Measurements from ENCODE around the gene RNF5.
A peak's percentile ranks its signal among the peaks of the same experiment; 100 is the strongest.
"Not testable (repeated sequence)": the region's sequence is repeated elsewhere in the genome, so short reads cannot be mapped to it uniquely, and the experiment has no call there.

Gene RNF5

DNA sequence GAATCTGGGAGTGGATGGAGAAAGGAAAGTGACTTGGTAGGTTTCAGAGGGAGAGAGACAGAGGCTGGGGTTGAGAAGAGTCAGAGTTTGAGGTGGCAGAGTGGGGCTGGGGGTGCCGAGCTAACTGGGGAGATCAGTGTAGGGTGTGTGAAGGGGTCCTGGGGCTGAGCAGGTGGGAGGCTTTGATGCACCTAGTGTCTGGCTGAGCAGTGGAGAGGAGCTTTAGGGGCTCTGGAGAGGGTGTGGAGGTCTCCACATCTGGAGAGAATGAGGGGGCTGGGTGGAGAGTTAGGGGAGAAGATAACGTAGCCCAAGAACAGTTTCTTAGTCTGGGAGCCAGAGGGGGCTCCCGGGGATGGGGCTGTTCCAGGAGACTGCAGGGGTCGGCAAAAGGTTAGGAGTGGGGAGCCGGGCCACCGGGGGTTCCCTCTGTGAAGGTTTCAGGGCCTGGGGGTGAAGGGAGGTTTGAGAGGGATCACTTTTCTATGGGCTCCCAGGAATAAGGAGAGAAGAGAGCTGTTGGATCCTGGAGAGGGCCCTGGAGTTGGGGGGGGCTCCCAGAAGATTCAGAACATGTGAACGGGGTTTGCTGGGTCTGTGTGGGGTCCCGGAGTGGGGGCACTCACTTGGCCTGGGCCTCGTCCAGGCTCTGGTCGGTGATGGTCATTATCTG lies 11.0 kb downstream of the RNF5 start:
- DNase-seq (ENCODE audit: low read depth in 2 of 2): no peak

DNA sequence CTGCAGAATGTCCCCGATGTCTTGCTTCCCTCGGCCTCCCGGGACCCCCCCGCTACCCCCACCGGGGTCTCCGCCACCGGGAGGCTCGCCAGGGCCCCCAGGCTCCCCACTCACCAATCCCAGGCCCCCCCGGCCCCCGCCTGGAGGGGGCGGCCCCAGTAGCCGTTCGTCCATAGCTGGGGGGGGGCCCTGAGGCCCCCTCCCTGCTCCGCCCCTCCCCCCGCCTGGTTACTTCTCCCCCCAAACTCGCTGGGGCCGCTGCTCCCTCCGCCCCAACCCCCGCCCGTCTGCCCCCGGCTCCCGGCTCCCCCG lies 11.5 kb downstream of the RNF5 start:
- no peak for DNase-seq (ENCODE audit: low read depth in 2 of 2)

DNA sequence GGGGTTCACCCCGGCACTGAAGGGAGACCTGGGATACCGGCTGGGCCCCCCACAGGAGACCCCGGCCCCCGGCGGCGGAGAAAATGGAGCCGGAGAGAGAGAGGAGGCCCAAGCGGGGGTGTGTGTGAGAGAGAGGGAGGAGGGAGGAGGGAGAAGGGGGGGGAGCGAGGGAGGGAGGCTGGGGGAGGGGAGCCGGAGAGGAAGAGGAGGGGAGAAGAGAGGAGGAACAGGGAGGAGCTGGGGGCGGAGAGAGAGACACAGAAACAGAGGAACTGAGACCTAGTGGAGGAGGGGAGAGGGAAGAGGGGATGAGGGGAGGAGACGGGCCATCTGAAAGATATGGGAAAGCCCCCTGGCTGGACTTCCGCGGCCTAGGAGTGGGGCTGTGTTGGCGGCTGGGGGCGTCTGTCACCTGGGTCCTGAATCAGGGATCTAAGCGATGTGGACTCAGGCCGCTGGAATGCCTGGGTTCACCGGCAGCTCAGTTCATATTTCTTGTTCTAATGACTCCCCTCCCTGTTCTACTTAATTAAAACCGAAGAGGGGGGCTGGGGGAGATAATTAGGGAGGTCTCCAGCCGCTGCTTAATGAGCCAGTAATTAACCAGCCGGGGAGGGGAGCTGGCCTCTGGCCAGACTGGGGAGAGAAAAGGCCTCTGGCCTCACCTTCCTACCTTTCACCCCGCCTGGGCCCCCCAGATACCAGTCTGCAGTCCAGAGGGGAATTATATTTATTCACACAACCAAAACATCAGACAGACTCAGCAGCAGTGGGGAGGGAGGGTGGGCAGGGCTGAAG lies 12.0 kb downstream of the RNF5 start, which contains the start of gene PBX2:
Gene PBX2 (minus strand): TSS at position 149 of the 798 bp plus-strand sequence. CDS start 287 bp downstream, outside the sequence.
- peak; percentile 83 to 84 for DNase-seq (ENCODE audit: low read depth in 2 of 2)

DNA sequence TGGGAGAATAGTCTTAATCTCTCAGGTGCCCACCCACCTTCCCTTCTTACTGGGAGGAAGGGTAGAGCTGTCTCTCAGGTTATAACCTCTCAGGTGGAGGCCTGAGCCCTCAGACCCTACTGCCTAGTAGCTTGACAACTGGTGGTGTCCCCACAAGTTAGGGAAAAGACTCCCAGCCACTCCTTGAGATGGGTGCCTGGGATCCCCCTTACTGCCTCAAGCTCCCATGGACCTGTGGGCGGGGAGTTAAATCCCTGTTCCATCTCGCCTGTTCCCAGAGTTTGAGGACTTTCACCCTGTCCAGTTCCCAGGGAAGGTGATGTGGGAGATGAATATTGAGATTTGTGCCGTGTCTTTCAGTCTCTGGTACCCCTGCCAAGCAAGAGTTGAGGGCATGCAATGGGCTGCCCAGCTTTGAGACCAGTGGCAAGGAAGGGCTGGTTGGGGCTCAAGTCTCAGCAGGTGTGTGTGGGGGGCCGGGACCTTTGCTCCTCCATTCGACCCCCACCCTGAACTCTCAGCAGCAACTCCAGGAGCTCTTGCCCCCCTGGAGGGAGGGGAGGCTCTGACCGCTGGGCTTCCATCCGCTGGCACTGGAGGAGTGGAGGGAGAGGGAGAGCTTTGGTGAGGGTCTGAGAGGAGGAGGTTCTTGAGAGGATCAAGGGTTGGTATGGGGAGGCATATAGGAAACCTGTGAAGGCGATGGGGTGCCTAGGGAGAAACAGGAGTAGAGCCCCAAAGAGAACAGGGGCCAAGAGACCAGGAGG lies 12.9 kb downstream of the RNF5 start:
- no peak for DNase-seq (ENCODE audit: low read depth in 2 of 2)

DNA sequence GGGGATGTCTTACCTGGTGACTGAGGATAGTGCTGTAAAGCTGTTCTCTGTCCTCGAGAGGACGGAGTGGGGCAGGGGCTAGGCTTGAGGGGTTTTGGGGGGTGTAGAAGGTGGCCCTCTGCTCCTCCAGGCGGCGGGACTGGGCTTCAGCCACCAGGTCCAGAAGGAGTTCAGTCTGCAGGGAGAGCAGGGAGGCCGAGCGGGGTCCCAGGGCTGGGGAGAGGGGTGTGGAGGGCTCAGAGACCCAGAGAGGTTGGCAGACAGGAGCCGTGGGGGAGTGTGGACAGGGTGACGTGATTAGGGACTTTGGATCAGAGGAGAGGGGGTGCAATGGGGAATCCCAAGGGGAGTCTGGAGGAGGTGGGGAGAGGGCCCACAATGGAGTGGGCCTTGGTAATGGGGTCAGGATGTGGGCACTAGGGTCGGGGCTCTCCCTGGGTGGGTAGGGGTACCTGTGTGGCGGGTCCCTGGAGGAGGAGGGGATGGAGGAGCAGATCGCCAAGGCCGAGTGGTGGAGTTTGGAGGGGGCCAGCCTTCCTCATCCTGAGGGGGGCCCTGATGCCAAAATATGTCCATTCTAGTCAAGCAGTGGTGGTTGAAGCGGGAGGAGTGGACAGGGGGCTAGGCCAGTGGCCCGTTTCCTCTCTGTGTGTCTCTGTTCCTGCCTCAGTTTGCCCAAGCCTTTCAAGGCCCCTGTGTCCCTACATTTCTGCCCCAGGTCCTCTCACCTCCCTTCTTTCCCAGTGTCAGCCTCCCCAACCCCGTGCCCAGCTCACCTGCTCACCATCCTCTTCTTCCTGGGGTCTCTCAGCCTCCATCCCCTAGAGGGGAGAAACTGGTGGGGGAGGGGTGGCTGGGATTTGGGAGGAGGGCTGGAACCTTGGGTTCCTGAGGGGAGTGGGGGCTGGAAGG lies 13.7 kb downstream of the RNF5 start:
- DNase-seq (ENCODE audit: low read depth in 2 of 2): no peak

DNA sequence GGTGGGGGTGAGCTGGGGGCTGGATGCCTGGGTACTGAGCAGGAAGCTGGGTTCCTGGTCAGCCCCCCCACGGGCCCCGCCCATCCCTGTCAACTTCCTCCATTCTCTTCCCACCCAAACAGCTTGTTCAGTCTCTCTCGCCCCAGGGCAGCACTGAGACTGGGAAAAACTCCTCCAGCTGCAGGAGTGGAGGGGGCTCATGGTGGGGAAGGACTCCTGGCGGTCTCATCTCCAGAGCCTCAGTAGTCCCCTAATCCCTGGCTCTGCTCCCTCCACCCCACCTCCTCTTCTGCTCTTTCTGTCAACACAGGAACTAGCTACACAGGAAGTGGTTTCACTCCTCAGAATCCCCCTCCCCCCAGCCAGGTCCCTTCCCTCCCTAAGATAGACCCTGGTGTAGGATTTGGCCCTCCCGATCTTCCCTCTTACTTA lies 14.4 kb downstream of the RNF5 start, which contains the start of gene GPSM3:
Gene GPSM3 (minus strand): TSS at position 36 of the 432 bp plus-strand sequence. CDS start 130 bp downstream, outside the sequence.
- DNase-seq (ENCODE audit: low read depth in 2 of 2): peak in 1 of 2 donors; percentile 45

DNA sequence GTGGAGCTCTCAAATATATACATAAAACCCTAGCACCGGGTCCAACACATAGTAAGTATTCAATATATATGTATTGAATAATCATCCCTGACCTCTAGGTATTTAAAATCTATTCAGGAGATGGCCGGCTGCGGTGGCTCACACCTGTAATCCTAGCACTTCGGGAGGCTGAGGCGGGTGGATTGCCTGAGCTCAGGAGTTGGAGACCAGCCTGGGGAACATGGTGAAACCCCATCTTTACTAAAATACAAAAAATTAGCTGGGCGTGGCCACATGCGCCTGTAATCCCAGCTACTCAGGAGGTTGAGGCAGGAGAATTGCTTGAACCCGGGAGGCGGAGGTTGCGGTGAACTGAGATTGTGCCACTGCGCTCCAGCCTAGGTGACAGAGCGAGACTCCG lies 14.9 kb downstream of the RNF5 start:
- DNase-seq (ENCODE audit: low read depth in 2 of 2): not testable (repeated sequence)

DNA sequence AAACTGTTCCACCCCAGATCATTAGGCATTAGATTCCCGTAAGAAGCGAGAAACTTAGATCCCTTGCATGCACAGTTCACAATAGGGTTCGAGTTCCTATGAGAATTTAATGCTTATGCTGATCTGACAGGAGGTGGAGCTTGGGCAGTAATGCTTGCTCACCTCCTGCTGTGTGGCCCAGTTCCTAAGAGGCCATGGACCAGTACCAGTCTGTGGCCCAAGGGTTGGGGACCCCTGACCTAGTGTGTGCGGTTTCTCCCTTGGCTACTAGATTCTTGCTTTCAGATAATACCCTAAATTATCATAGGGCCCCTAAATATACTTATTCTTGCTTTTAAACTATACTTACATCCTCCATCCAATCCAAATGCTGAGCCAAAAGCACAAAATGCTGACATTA lies 16.2 kb downstream of the RNF5 start:
- no peak for DNase-seq (ENCODE audit: low read depth in 2 of 2)

DNA sequence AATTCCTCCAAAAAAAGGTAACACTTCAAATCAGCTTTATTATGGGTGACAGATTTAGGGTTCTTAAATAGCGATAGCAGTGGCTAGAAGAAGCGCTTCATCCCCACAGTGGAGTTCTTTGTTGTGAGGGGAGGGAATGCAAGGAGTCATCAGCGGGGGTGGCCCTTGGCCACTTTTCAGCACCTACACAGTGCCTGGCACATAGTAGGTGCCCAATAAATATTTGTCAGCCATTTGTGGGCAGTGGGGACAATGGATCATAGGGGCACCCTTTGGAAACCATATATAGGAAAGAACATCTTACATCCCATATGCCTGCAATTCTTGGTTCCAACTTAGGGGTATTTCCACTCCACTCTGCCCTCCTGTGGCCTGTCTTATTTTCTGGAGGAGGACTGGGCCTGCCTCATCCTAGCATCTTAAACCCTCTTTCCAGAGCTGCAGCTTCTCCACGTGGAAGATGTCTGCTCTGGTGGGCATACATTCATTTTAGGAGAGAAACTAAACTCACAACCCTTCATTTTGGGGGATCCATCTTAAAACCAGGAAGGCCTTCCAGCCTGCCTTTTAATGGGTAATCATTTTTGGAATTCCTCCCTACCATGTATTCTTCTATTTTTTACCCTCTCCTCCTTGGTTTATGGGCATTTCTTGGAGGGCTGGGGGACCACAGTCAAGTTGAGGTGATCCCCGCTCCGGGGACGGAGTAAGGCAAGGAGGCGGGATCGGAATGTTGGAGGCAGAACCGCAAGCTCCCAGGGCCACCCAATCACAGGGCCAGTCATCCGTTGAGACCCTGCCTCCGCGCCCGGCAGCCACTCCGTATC lies 16.8 kb downstream of the RNF5 start:
- DNase-seq (ENCODE audit: low read depth in 2 of 2): no peak

DNA sequence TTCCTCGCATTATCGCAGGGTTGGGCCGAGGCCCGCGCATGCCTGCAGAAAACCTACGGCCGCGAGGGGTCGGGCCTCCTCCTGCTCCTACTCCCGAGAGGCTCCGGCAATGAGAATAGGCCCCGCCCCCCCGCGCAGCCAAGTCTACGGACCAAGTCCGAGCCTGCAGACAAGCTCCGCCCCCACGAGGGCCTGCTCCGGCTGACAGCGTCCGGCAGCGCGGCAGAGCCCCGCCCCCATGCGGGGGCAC lies 17.4 kb downstream of the RNF5 start:
- DNase-seq (ENCODE audit: low read depth in 2 of 2): peak; percentile 96 to 100

DNA sequence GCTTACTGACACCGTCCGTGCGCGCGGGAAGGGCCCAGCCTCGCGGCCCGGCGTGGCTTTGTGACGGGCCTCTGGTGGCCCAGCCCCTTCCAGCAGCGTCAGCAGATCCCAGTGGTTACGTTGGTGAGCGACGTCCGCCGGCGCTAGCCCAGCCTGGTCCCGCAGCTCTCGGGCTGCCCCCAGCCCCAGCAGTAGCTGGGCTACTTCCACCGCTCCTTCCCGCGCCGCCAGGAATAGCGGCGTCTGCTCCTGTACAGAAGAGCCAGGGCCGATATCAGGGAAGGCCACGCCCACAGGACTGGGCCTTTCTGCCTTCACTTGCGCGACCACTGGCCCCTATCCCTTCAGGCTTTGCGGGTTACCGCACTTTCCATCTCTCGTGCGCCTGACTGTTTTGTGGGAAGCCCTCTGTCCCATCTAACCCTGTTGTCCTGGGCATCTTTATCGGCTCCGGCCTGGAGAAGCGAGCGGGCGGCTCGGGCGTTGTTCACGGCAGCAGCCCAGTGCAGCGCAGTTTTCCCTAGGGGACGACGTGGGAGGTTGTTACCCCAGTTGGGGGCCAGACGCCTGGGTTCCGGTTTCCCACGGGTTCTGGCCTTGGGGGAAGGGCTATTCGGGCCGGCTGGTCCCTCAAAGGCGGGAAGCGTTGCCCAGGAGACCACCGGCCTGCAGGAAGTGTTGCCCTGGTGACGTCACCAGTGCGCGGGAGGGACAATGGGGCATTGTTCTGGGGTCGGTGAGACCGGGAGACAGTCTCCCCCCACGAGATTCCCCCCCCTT lies 17.9 kb downstream of the RNF5 start:
- peak in 1 of 2 donors; percentile 56 for DNase-seq (ENCODE audit: low read depth in 2 of 2)

DNA sequence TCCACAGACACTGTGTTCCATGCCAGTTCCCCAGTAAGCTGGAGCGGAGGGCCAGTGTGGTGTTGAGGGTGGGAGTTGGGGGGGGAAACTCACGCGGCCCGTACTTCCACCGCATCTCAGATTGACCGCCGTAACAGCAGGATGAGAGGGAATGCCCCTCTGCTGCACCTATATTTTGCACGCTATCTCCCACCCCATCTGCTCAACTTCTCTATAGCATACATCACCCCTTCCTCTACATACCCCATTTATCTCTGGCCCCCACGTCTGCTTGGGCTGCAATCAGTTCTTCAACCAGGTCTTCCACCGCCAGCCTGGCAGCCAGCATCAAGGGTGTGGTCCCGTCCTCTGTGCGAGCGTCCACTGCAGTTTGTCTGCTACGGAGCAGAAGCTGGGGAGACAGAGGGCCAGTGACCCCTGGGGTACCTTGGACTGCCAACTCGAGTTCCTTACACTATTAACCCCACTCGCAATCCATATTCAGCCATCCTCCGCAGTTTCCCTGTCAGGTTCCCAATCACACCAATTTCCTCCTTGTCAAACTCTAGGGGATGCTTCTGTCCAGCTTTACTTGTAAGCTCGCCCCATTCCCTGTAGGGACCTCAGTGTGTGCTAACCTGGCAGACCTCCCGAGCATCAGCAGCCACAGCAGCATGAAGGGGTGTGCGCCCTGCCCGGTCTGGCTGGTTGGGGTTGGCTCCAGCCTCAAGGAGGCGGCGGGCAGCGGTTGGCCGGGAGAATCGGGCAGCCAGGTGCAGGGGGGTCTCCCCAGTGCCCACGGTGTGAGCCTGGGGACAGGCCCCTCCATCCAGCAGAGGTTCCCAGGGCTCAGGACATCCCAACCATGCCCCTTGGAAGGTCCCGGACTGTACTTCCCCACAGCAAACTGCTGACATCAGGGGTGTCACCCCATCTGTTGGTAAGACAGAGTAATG lies 18.7 kb downstream of the RNF5 start:
- no peak for DNase-seq (ENCODE audit: low read depth in 2 of 2)

DNA sequence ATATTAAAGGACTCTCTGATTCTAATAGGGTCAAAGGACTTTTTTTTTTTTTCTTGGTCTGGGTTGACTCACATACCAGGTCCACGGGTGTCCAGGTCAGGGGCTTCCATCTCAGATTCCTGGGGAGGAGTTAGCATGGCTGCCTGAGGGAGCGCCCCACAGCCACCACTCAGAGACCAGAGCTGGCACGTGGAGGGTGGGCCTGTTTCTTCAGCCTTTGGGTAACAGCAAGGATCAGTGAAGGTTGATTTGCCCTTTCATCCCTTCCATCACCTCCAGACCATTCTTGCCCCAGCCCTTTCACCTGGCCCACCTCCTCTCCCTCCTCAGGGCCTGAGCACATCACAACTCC lies 20.1 kb downstream of the RNF5 start:
- no peak for DNase-seq (ENCODE audit: low read depth in 2 of 2)

DNA sequence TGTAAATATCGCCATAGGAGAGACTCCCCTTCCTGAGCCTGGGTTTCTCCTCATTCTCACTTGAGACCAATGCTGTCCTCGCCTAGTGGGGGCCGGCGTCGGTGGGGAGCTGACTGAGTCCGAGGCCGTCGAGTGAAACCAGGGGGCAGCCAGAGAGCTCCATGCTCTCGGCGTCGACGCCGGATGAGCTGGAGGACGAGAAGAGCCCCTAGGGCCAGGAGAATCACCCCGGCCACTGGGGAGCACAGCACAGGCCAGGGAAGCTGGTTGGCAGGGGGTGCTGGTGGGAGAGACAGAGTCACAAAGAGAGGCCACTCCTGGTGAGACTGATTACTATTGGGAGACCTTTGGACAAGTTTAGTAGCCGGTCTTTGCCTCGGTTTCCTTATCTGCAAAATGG lies 20.7 kb downstream of the RNF5 start:
- DNase-seq (ENCODE audit: low read depth in 2 of 2): no peak

DNA sequence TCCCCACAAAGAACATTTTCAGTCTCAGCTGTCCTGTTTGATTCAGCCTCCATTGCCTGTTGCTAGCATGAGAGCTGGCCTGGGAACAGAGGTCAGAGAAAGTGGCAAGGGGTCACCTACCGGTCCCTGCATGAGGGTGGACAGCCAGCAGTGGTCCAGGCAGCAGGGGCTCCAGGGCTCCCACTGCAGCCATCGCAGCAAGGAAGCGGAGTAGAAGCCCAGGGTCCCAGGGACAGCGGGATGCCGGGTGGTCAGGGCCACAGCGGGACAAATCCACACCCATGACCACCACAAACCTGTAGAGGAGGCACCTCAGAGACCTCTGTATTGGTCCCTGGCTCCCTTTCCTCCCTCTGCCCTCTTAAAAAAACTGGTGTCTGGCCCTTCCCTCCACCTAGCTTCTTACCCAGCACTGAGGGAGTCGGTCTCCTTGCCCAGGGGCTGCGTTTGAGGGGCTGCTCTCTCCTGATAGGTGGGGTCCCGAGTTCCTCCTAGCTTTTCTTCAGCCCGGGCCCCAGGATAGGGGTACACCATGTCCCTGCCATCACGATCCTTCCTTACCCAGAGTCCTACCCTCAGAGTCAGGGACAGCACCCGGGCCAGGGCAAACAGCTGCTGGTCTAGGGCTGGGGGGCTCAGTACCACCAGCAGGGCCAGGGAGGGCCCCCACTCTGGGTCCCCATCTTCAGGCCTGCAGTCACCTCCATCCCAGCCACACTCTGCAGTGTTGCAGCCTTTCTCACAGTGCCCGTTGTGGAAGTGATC lies 22.7 kb downstream of the RNF5 start:
- no peak for DNase-seq (ENCODE audit: low read depth in 2 of 2)

DNA sequence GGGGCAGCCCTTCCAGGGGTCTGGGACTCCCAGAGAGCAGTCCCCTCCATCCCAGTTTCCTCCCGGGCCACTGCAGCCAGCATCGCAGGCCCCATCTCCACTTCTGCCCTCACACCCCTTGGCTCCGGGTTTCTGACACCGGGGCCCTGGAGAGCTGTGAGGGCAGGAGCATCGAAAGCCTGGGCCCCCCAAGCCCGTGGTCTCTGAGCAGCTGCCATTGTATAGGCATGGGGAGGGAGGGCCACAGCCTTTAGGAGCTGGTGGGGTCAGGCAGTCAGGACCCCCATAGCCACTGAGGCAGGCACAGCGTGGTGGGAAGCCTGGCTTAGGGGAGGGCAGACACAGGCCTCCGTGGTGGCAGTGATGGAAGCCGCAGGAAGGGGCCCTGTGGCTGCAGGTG lies 24.0 kb downstream of the RNF5 start:
- DNase-seq (ENCODE audit: low read depth in 2 of 2): no peak

DNA sequence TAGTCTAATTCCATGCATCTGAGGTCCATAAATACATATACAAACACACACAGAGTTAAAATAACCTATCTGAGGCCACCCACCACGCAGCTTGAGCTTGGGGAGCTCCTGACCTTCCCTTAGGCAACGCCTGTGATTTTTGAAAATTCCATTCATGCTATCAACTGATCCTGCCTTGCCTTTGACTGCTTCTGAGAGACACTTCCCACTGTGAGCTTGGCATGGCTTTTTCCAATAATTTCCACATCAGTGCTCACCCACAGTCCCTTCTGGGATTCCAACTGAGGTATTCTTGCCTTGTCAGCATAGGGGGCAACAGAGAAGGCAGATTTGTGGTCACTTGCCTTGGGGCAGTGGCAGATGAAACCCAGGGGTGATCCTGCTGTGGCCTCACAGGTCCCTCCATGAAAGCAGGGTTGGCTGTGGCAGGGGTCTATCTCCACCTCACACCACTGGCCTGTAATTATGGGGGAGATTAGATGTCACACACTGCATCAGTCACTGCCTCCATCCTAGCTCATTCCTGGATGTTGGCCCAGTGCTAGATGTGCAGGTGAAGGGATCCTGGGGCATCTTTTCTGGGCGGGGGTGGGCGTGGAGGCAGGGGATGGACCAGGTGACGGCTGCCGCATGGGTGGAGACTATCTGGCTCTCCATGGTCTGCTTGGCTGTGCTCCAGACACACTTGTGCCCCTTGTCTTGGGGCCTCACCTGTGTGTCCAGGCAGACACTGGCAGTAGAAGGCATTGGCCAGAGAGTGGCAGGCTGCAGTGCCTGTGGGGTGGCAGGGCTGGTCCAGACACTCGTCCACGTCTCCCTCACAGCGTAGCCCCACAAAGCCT lies 25.4 kb downstream of the RNF5 start:
- no peak for DNase-seq (ENCODE audit: low read depth in 2 of 2)
